Activated CD8-positive, alpha-beta memory T cell treated with anti-CD3 and anti-CD28 coated beads for 4 hours (primary cell): ENCODE measurements around the gene ZNF90.
"Not testable (repeated sequence)": the region's sequence is repeated elsewhere in the genome, so short reads cannot be mapped to it uniquely, and the experiment has no call there.

Source experiments
- DNase-seq, 2 donors: peaks; one replicate each; pipeline ENCODE4 v3.0.0-alpha.2; 2020; ENCODE audit warnings: low read depth in 2 of 2

Gene ZNF90

DNA sequence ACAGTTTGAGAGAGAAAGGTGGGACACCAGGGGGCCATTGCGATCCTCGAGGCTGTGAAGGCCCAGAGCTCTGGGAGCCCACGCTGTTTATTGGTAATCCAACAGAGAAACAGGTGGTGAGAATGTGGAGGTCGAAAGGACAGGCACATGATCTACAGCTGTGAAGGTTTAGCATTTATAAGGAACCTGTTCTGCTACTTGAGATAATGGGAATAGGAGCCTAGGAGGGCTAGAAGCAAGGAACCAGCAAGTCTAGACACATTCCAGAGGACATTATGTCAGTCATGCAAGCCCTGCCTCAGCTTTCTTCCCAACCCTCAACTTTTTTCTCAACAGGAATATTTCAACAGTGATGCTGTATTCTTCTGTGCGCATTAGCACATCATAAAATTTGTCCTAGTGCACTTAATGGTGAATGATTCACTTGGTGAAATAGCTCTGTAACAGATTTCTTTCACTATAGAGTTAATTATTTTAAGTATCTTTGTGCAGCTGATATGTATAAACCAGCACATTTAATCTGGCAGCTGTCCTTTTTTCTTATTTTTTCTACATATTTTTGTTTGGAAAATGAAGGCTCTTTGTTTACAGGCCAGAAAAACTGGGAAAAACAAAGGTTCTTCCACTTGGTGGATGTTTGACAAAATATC, 25.4 kb downstream of the ZNF90 start:
- DNase-seq, result no peak

DNA sequence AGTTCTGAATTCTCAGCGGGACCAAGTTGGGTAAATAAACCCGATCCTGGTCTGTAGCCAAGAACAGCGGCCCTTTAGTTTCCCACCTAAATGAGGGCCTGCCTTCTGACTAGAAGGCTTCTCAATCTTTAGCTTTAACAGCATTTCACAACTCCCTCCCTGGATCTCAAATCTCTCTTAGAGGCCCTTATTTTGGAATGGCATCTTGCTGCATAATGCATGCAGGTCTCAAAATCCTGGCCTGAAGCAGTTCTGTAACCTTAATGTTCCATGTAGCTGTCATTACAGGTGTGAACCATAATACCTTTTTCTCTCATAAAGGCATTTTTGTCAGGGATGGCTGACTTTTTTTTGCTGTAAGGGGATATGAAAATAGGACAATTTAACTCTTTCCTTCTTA, 29.5 kb downstream of the ZNF90 start:
- no peak for DNase-seq

DNA sequence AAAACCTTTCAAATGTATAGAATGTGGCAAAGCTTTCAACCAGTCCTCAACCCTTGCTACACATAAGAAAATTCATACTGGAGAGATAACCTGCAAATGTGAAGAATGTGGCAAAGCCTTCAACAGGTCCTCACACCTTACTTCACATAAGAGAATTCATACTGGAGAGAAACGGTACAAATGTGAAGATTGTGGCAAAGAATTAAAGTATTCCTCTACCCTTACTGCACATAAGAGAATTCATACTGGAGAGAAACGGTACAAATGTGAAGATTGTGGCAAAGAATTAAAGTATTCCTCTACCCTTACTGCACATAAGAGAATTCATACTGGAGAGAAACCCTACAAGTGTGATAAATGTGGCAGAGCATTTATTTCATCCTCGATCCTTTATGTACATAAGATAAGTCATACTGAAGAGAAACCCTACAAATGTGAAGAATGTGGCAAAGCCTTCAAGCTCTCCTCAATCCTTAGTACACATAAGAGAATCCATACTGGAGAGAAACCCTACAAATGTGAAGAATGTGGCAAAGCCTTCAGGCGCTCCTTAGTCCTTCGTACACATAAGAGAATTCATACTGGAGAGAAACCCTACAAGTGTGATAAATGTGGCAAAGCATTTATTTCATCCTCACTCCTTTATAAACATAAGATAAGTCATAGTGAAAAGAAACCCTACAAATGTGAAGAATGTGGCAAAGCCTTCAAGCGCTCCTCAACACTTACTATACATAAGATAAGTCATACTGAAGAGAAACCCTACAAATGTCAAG, 40.5 kb downstream of the ZNF90 start:
- DNase-seq, result not testable (repeated sequence)

DNA sequence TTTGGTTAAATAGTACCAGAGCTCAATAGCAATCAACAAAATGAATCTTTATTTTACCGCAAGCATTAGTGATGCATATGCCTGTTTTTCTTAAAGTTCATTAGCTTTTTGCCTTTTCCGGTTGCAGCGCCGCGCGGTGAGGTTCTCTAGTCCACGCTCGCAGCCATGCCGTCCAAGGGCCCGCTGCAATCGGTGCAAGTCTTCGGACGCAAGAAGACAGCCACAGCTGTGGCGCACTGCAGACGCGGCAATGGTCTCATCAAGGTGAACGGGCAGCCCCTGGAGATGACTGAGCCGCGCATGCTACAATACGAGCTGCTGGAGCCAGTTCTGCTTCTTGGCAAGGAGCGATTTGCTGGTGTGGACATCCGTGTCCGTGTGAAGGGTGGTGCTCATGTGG, 47.1 kb downstream of the ZNF90 start:
- DNase-seq, result no peak

DNA sequence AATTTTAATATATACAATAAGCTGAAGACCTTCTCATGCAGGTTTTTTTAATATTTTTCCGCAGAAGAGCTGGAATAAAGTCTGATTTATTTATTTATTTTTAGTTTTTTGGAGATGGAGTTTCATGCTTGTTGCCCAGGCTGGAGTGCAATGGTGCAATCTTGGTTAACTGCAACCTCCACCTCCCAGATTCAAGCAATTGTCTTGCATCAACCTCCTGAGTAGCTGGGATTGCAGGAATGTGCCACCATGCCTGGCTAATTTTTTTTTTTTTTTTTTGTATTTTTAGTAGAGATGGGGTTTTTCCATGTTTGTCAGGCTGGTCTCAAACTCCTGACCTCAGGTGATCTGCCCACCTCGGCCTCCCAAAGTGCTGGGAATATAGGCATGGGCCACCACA, 55.1 kb downstream of the ZNF90 start:
- DNase-seq, result not testable (repeated sequence)

DNA sequence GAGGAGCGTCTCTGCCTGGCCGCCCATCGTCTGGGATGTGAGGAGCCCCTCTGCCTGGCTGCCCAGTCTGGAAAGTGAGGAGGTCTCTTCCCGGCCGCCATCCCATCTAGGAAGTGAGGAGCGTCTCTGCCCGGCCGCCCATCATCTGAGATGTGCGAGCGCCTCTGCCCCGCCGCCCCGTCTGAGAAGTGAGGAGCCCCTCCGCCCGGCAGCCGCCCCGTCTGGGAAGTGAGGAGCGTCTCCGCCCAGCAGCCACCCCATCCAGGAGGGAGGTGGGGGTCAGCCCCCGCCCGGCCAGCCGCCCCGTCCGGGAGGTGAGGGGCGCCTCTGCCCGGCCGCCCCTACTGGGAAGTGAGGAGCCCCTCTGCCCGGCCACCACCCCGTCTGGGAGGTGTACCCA, 59.9 kb downstream of the ZNF90 start:
- not testable (repeated sequence) for DNase-seq

DNA sequence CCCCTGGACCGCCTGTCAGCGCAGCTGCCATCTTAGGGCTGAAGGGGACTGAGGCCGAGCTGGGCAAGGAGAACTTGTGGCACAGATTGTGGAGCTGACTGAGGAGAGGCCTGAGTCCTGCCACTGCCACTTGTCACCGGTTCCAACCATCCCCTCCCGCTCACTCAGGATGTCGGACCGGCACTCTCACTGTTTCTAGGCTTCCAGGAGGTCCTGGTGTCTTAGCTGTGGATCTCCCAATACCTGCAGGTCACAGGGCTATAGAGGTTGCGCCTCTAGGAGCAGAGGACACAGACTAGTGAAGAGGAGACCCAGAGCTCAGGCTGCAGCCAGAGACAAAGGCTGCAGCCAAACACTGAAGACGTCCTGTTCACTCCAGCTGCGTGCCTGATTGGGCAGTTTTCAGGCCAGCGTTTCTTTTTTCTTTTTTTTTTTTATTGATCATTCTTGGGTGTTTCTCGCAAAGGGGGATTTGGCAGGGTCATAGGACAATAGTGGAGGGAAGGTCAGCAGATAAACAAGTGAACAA, 73.9 kb downstream of the ZNF90 start:
- no peak for DNase-seq

DNA sequence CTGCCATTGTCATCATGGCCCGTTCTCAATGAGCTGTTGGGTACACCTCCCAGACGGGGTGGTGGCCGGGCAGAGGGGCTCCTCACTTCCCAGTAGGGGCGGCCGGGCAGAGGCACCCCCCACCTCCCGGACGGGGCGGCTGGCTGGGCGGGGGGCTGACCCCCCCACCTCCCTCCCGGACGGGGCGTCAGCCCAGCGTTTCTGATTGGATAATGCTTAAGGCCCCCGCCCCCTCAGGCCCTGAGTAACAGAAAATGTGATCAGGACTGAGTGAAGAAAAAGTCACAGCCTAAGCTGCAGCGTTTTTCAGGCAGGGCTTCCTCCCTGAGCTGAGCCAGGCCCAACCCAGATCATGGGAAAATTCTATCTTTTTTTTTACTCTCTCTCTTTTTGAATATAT, 74.7 kb downstream of the ZNF90 start:
- DNase-seq, result not testable (repeated sequence)

DNA sequence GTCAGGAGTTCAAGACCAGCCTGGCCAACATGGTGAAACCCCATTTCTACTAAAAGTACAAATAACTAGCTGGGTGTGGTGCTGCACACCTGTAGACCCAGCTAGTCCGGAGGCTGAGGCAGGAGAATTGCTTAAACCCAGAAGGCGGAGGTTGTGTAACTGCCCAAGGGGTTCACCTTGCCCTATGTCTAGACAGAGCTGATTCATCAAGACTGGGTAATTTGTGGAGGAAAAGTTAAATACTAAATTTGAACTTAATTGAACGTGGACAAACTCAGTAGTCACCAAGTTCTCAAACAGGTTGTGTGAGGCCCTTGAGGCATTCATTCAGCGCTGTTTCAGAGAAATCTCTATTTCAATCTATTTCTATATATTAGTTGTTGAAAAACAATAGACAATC, 75.5 kb downstream of the ZNF90 start:
- DNase-seq, result no peak

DNA sequence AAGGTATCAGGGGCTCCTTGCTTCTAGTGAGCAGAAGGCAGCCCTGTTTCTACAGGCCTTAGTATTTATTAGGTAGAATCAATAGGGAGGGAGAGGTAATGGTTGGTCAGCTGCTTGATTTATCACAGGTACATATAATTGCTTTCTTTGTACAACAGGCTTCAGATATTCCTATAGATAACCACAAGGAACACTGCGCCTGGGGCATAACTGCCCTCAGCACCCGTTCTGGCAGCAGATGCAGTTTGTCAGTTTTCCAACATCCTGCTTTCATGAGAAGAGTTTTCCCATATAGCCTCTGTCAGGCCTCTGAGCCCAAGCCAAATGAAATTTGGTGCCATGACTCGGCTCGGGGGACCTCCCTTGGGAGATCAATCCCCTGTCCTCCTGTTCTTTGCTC, 76.8 kb downstream of the ZNF90 start:
- no peak for DNase-seq

DNA sequence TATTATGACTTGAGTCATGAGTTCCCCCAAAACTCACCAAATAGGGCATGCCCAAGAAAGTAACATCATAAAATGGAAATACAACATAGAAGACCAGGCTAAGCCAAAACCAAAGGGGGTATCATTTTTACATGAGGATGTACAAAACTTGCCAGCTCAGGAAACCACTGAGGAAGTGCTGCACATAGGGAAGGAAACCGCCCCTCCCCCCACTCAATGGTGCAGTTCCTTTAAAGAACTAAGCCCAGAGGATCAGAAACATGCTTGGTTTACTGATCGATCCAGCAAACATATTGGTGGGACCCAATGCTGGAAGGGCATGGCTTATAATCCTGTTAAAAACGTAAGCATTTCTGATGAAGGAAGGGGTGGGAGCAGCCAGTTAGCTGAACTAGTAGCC, 85.0 kb downstream of the ZNF90 start:
- no peak for DNase-seq

DNA sequence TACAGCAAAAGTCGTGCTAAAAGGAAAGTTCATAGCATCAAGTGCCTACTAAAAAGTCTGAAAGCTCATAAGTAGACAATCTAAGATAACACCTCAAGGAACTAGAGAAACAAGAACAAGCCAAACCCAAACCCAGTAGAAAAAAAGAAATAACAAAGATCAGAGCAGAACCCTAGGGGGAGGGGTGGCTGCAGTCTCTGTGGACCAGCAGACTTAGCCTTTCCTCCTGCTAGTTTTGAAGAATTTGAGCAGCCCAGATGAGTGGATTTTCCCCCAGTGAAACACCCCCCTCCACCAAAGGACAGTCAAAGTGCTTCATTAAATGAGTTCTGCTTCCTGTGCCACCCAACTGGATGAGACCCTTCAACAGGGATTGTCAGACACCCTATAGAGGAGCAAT, 86.7 kb downstream of the ZNF90 start:
- no peak for DNase-seq

DNA sequence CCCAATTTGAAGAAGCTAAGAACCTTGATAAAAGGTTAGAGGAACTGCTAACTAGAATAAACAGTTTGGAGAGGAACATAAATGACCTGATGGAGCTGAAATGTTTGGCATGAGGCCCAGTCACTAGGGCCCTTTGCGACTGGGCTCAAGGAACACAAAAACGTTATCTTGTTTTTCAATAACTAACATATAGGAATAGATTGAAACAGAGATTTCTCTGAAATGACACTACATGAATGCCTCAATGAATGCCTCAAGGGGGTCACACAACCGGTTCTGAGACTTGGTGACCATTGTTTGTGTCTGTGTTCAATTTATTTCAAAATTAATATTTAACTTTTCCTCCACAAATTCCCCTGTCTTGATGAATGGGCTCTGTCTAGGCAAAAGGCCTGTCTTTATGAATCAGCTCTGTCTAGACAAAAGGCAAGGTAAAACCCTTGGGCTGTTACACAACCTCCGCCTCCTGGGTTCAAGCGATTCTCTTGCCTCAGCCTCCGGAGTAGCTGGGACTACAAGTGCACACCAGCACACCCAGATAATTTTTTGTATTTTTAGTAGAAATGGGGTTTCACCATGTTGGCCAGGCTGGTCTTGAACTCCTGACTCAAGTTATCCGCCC, 88.3 kb downstream of the ZNF90 start:
- no peak for DNase-seq

DNA sequence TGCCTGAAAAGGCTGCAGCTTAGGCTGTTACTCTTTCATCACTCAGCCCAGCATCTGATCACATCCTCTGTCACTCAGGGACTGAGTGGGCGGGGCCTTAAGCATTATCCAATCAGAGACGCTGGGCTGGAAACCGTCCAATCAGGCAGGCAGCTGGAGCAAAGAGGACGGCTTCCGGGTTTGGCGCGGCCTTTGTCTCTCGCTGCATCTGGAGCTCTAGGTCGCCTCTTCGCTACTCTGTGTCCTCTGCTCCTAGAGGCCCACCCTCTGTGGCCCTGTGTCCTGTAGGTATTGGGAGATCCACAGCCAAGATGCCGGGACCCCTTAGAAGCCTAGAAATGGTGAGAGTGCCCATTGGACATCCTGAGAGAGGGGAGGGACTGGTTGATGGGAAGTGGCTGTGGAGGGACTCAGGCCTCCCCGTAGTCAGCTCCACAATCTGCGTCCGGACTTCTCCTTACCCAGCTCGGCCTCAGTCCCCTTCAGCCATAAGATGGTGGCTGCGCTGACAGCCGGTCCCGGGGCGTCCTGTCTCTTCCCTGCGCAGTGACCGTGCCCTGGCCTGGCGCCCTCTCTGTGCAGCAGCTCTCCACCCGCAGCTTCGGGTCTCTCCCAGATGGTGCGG, 89.3 kb downstream of the ZNF90 start, which contains the start of gene ZNF486:
ZNF486 (plus strand) TSS at position 195 of the 625 bp plus-strand sequence; CDS start at position 312, 117 bp downstream.
- peak; percentile 75 to 85 for DNase-seq

DNA sequence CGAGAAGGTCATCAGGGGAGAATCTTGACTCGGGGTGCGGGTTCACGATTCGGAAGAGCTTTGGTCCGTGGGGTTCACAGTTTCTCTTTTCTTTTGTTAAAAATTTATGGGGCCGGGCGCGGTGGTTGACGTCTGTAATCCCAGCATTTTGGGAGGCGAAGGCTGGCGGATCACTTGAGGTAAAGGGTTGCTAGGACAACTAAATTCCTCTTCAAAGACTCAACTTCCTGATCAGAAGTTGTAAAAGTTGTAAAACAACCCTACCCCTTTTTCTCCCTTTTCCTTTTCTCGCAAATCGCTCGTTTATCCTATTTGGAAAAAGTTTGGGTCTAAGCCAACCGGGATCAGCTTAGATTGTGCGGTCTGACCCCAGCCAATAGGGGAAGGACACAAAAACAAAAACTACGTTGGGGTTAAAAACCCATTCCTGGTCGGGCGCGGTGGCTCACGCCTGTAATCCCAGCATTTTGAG, 89.9 kb downstream of the ZNF90 start:
- no peak for DNase-seq
